ENCODE results near the gene CENPV.
"Not testable (repeated sequence)": the region's sequence is repeated elsewhere in the genome, so short reads cannot be mapped to it uniquely, and the experiment has no call there.

The CENPV gene

GRCh38 chr17:16391451-16391850 lies 38.2 kb upstream of the CENPV start:
- Histone ChIP-seq H3K27me3 (replicated peaks; ENCODE audit: insufficient read depth, low read length) (no peaks in the 10 kb centered on the region), H3F3A (ENCODE audit: insufficient read depth, low read length) (no peaks in the 10 kb centered on the region), H3K9ac (ENCODE audit: low read length) (no peak overlapping the region), H2AFZ (ENCODE audit: low read length) (no peak overlapping the region), H3K27ac (ENCODE audit: low read length) (no peak overlapping the region), H3K4me2 (ENCODE audit: low read depth, low read length) (no peak overlapping the region), H3K9me2 (replicated peaks; ENCODE audit: insufficient read depth, low read length) (no peaks in the 10 kb centered on the region), H3K9me3 (replicated peaks; ENCODE audit: insufficient read depth, low read length) (no peaks in the 10 kb centered on the region), H3K4me1 (ENCODE audit: low read length) (no peaks in the 10 kb centered on the region), H3K4me3 (ENCODE audit: low read length) (no peak overlapping the region), H4K20me1 (ENCODE audit: insufficient read depth, low read length) (no peaks in the 10 kb centered on the region), H3K79me2 (ENCODE audit: low read length) (no peaks in the 10 kb centered on the region), H3K36me3 (replicated peaks; ENCODE audit: insufficient read depth, low read length) (no peaks in the 10 kb centered on the region)
- DNase-seq, result no peak
- no peak for TF ChIP-seq EZH2phosphoT487 (IDR thresholded peaks at IDR 0.05; ENCODE audit: low read length)

DNA sequence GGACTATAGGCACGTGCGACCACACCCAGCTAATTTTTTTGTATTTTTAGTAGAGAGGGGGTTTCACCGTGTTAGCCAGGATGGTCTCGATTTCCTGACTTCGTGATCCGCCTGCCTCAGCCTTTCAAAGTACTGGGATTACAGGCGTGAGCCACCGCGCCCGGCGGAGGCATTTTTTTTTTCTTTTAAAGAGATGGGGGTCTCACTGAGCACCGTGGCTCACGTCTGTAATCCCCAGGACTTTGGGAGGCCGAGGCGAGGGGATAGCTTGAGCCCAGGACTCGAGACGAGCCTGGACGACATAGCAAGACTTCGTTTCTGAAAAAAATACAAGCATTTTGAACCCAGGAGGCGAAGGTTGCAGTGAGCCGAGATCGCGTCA lies 32.8 kb upstream of the CENPV start:
- Histone ChIP-seq H3K4me2 (ENCODE audit: low read depth, low read length) (peak overlapping the region; percentile 77; the same call in 1 of the 2 replicates), H3K4me3 (ENCODE audit: low read length) (peak overlapping the region; percentile 61)

DNA sequence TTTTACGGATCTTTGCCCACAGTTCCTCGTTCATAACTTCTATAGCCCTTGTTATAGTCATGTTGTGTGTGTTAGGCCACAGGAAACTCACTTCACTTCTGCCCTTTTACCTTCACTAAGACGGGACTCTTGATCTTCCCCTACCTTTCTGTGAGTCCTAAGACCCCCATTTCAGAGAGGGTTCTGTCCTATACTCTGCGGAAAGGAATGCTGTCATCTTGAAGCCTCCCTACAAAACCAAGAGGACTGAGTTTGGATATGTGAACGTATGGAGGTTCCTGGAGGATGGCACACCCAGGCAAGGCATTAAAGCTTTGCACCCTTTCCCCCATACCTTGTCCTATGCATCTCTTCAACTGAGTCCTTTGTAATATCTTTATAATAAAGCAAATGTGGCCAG lies 31.3 kb upstream of the CENPV start:
- Histone ChIP-seq H3K36me3 (replicated peaks; ENCODE audit: insufficient read depth, low read length) (no peaks in the 10 kb centered on the region; the same call in 1 of the 2 replicates), H2AFZ (ENCODE audit: low read length) (no peak overlapping the region), H3K4me1 (ENCODE audit: low read length) (no peaks in the 10 kb centered on the region), H3K79me2 (ENCODE audit: low read length) (peaks cover 12% of the 10 kb centered on the region), H3K9me3 (replicated peaks; ENCODE audit: insufficient read depth, low read length) (no peaks in the 10 kb centered on the region), H3K4me3 (ENCODE audit: low read length) (no peak overlapping the region), H4K20me1 (ENCODE audit: insufficient read depth, low read length) (no peaks in the 10 kb centered on the region), H3K27ac (ENCODE audit: low read length) (no peak overlapping the region), H3F3A (ENCODE audit: insufficient read depth, low read length) (peaks cover 14% of the 10 kb centered on the region; the same call in 1 of the 2 replicates), H3K4me2 (ENCODE audit: low read depth, low read length) (no peak overlapping the region), H3K9ac (ENCODE audit: low read length) (no peak overlapping the region), H3K9me2 (replicated peaks; ENCODE audit: insufficient read depth, low read length) (no peaks in the 10 kb centered on the region), H3K27me3 (replicated peaks; ENCODE audit: insufficient read depth, low read length) (no peaks in the 10 kb centered on the region)
- no peak for DNase-seq
- TF ChIP-seq EZH2phosphoT487 (IDR thresholded peaks at IDR 0.05; ENCODE audit: low read length), result no peak
- TF ChIP-seq EZH2 (optimal IDR thresholded peaks at IDR 0.05; ENCODE audit: low read depth, low read length), result no peak
- TF ChIP-seq, protein P1, sequence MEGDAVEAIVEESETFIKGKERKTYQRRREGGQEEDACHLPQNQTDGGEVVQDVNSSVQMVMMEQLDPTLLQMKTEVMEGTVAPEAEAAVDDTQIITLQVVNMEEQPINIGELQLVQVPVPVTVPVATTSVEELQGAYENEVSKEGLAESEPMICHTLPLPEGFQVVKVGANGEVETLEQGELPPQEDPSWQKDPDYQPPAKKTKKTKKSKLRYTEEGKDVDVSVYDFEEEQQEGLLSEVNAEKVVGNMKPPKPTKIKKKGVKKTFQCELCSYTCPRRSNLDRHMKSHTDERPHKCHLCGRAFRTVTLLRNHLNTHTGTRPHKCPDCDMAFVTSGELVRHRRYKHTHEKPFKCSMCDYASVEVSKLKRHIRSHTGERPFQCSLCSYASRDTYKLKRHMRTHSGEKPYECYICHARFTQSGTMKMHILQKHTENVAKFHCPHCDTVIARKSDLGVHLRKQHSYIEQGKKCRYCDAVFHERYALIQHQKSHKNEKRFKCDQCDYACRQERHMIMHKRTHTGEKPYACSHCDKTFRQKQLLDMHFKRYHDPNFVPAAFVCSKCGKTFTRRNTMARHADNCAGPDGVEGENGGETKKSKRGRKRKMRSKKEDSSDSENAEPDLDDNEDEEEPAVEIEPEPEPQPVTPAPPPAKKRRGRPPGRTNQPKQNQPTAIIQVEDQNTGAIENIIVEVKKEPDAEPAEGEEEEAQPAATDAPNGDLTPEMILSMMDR (IDR thresholded peaks at IDR 0.05; ENCODE audit: low read length), result no peak

More for the DNA sequence above, 32.8 kb upstream of the CENPV start:
- H3K9me3 ChIP-seq (replicated peaks; ENCODE audit: insufficient read depth, low read length); DNase-seq; H3K36me3 ChIP-seq (replicated peaks; ENCODE audit: insufficient read depth, low read length); H3K27ac ChIP-seq (ENCODE audit: low read length); H4K20me1 ChIP-seq (ENCODE audit: insufficient read depth, low read length); H3K9me2 ChIP-seq (replicated peaks; ENCODE audit: insufficient read depth, low read length); H3K4me1 ChIP-seq (ENCODE audit: low read length); H3K27me3 ChIP-seq (replicated peaks; ENCODE audit: insufficient read depth, low read length); H3K79me2 ChIP-seq (ENCODE audit: low read length): not testable (repeated sequence)
- Histone ChIP-seq H3F3A (ENCODE audit: insufficient read depth, low read length) (peaks cover 14% of the 10 kb centered on the region; the same call in 1 of the 2 replicates), H3K9ac (ENCODE audit: low read length) (peak overlapping the region; percentile 35; the same call in 1 of the 2 replicates), H2AFZ (ENCODE audit: low read length) (peak overlapping the region; percentile 87)

GRCh38 chr17:16383772-16384287 lies 30.6 kb upstream of the CENPV start:
- Histone ChIP-seq H3K9me3 (replicated peaks; ENCODE audit: insufficient read depth, low read length) (no peaks in the 10 kb centered on the region), H4K20me1 (ENCODE audit: insufficient read depth, low read length) (no peaks in the 10 kb centered on the region), H3K27ac (ENCODE audit: low read length) (no peak overlapping the region), H3K9me2 (replicated peaks; ENCODE audit: insufficient read depth, low read length) (no peaks in the 10 kb centered on the region), H3K36me3 (replicated peaks; ENCODE audit: insufficient read depth, low read length) (no peaks in the 10 kb centered on the region; the same call in 1 of the 2 replicates), H2AFZ (ENCODE audit: low read length) (no peak overlapping the region), H3K27me3 (replicated peaks; ENCODE audit: insufficient read depth, low read length) (no peaks in the 10 kb centered on the region), H3K4me2 (ENCODE audit: low read depth, low read length) (no peak overlapping the region), H3K79me2 (ENCODE audit: low read length) (peaks cover 12% of the 10 kb centered on the region), H3F3A (ENCODE audit: insufficient read depth, low read length) (peaks cover 14% of the 10 kb centered on the region; the same call in 1 of the 2 replicates), H3K9ac (ENCODE audit: low read length) (no peak overlapping the region), H3K4me3 (ENCODE audit: low read length) (no peak overlapping the region), H3K4me1 (ENCODE audit: low read length) (no peaks in the 10 kb centered on the region)
- DNase-seq, result no peak
- TF ChIP-seq EZH2 (optimal IDR thresholded peaks at IDR 0.05; ENCODE audit: low read depth, low read length) (no peak), EZH2phosphoT487 (IDR thresholded peaks at IDR 0.05; ENCODE audit: low read length) (no peak)
- TF ChIP-seq, protein P1 (IDR thresholded peaks at IDR 0.05; ENCODE audit: low read length), result no peak
